ENCODE results near the gene COQ2.

- TF ChIP-seq, protein P1, sequence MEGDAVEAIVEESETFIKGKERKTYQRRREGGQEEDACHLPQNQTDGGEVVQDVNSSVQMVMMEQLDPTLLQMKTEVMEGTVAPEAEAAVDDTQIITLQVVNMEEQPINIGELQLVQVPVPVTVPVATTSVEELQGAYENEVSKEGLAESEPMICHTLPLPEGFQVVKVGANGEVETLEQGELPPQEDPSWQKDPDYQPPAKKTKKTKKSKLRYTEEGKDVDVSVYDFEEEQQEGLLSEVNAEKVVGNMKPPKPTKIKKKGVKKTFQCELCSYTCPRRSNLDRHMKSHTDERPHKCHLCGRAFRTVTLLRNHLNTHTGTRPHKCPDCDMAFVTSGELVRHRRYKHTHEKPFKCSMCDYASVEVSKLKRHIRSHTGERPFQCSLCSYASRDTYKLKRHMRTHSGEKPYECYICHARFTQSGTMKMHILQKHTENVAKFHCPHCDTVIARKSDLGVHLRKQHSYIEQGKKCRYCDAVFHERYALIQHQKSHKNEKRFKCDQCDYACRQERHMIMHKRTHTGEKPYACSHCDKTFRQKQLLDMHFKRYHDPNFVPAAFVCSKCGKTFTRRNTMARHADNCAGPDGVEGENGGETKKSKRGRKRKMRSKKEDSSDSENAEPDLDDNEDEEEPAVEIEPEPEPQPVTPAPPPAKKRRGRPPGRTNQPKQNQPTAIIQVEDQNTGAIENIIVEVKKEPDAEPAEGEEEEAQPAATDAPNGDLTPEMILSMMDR (IDR thresholded peaks at IDR 0.05) = no peak
- no peak for TF ChIP-seq POLR2A (IDR thresholded peaks at IDR 0.05)
Observed at GRCh38 chr4:83234902-83235644, 49.5 kb downstream of the COQ2 start.
